M059J (cell line): ENCODE data around the gene FRMPD4. TPM values are rescaled to one million over a fixed set of nuclear protein-coding genes. Genes with fewer than 3 reads are reported as not detected.
A peak's percentile ranks its signal among the peaks of the same experiment; 100 is the strongest.
"Not testable (repeated sequence)": the region's sequence is repeated elsewhere in the genome, so short reads cannot be mapped to it uniquely, and the experiment has no call there.

ENCODE experiments used
- DNase-seq: peaks from one replicate; pipeline ENCODE4 v3.0.0-alpha.2; 2012; ENCODE audit warnings: low read depth
- total RNA-seq: library from RNA; depleted of rRNA; stranded (reverse); fragments of >200 nt; shearing (Covaris generic); gene quantifications from 2 replicates; pipeline ENCODE4 v1.2.3, GENCODE V29; 2014; rRNA removed

FRMPD4 gene
- total RNA-seq: 1.3 and 3.5 TPM in 2 replicates

DNA sequence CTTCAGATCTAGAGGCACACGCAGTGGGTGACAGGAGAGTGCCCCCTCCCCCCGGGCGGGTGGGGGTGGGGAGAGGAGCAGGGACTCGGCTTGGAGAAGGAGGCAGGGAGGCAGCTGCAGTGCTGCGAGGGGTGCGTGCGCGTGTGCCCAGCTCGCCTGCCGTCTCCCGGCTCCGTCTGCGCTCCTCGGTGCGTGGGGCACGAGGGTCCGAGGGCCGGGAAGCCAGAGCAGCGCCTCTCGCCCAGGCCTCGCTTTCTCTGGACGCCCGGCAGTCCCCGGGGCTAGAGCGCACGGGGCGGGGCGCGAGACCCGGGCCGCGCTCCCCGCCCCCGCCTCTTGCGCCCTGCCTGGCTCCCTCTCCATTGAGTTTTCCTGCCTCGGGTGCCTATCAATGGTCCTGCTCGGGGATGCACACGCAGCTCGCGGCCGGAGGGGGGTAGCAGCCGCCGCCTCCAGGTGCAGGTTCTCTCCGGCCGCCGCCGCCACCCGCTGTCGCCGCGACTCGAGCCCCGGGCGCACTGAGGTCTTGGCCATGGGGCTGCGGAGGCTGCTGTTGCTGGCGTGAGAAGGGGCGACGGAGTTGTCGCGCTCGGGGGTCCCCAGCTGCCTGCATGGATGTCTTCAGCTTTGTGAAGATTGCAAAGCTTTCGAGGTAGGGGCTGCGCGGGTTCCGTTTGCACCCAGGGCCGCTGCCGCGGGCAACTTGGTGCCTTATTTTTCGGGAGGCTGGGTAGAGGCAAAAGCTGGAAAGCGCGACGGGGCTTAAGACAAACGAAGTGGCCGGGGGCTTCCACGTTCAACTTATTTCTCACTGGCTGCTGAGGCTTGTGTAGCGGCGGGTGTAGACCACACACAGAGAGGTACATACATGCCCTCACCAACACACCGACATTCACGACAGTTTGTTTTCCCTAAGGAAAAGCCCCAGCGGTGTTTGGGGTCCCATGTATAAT, at the start of gene FRMPD4:
FRMPD4 (plus strand) TSS at position 113 of the 953 bp plus-strand sequence; CDS start at position 612, 499 bp downstream.
- DNase-seq: peak; percentile 69

GRCh38 chrX:12089740-12090139, 48.5 kb upstream of the FRMPD4 start:
- no peak for DNase-seq

DNA sequence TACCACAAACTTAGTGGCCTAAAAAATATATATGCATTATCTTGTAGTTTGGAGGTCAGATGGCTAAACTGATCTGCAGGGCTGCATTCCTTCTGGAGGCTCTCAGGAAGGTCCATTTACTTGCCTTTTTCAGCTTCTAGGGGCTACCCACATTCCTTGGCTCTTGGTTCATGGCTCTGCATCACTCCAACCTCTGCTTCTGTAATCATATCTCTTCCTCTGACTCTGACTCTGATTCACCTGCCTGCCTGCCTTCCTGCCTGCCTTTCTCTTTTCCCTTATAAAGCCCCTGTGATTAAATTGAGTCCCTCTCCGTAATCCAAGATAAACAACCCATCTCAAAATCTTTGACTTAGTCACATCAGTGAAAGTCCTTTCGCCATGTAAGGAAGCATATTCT, 25.0 kb upstream of the FRMPD4 start:
- peak; percentile 43 for DNase-seq

- peak; percentile 14 for DNase-seq
Measured at GRCh38 chrX:12115377-12115776, 22.9 kb upstream of the FRMPD4 start.

DNA sequence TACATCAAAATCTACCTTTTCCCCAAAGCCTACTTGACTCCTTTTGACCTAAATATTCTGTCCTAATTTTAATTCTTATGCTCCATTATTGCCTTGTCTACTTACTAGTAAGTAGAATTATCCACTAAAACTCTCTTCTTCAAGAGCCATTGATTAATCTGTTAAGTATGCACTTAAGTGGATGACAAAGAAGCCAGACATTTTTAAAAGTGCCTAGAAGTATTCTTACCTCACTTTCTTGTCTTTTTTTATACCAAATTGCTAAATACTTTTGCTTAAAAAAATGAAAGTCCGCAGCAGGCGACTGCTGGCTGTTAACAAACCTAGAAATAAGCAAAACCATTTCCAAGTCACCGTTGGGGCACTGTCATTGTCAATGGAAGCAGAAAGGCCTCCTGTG, 20.1 kb upstream of the FRMPD4 start:
- DNase-seq: peak; percentile 46

GRCh38 chrX:12128017-12128416, 10.3 kb upstream of the FRMPD4 start:
- no peak for DNase-seq

GRCh38 chrX:12137951-12138360, 317 bp upstream of the FRMPD4 start:
- peak; percentile 41 for DNase-seq

DNA sequence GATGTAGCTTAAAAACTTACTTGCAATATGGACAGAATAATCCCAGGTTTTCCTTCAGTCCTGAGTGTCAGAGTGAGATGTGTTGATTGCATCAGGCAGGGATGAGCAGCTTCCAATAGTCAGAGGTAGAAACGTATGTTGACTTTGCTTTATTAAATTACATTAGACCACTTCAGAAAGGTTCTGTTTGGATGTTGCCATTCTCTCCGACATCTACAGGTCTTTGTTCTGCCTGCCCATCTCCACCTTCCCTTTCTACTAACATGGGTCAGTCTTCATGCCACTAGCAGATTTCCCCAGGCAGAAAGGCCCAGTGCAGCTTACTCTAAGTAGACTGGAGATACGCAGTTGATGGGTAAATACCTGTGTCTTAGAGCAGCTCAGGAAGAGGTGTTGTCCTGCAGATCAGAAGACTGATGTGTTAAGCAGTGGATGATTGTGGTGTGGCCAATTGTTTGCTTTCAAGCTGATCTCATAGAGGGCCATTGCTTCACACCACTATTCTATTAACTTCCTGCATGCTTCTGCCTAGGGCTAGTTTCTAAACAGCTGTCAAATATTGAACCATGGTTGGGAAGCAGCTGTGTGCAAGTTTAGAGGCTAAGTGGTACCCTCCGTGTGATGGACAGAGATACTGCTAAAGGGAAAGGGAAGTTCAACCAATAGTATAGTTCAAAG, 1.8 kb downstream of the FRMPD4 start:
- DNase-seq: peak; percentile 42

DNA sequence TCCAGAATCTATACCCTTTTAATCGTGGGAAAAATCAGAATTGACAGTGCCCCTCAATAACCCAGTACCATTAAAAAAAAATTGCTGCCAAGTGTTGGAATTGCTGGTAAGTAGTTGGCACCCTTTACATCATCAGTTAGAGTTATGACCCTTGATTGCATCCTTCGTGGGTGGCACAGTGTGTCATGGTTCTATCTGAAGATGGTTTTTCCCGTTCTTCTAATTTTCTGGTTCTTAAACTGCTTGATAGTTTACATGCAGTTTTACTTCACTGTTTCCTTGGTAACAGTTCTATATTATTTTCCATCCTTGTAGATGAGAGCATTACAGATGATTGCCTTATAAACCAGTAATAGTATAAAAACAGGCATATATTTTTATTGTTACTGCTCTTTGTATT, 3.2 kb downstream of the FRMPD4 start:
- DNase-seq: no peak

DNA sequence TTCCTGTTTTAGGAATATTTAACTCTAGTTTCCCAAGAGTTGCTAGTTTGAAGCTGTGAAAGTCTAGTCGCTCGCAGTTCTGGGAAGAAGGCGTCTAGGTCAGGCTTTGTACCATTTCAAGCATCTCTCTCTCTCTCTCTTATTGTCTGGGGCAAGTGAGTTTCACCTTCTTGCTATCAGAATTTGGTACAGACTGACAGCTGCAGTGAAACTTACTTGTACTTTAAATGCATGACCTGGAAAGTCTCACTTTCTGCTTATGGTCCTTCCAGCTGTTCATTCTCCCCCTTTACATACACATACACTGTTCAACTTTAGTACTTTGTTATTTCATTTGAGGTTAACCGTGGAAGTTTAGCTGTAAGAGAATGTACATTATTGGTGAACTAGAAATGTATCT, 4.4 kb downstream of the FRMPD4 start:
- DNase-seq: no peak

DNA sequence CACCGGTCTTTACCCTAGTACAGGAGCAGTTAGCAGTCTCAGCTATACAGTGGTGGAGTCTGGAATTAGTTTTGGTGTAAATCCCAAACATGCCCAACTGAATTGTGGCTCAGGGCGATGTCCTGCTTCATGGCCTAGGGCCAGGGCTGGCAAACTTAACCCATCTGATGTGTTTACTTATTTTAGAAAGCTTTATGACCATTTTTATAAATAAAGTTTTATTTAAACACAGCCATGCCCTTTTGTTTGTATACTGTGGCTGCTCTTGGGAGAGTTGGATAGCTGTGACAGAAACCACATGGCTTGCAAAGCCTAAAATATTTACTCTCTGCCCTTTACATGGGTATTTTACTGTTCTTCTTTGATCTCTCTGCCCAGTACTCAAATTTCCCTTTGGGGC, 7.1 kb downstream of the FRMPD4 start:
- no peak for DNase-seq

GRCh38 chrX:12149670-12150407, 11.6 kb downstream of the FRMPD4 start:
- peak; percentile 41 for DNase-seq

- DNase-seq: no peak
Measured at GRCh38 chrX:12153317-12153716, 15.0 kb downstream of the FRMPD4 start.

DNA sequence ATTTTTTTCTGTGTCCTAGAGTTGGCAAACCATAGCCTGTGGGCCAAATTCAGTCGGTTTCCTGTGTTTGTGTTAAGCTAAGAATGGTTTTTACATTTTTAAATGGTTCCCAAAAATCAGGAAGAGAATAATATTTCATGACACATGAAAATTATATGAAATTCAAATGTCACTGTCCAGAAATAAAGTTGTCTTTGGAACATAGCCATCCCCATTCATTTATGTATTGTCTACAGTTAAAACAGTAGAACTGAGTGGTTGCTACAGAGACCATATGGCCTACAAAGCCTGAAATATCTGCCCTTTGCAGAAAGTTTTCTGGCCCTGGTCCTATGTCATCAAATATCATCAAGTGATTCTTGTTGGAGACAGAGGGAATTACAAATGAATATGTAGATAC, 15.5 kb downstream of the FRMPD4 start:
- DNase-seq: no peak

DNA sequence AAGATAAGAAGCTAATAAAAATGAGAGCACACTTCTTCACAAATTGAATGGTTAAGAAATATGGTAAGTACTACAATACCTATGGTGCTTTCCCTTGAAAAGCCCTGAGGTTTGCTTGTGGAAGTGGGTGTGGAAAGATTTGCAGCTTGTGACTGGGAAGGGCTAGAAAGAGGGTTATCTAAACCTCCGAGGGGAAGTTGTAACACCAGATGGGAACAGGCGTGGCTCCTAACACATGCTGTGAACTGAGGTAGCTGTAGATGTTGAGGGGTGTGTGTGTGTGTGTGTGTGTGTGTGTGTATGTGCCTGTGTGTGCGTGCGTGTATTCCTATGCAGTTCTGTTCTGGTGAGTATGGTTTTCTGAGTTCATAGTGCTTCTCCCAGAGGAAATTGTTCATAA, 21.5 kb downstream of the FRMPD4 start:
- DNase-seq: no peak

DNA sequence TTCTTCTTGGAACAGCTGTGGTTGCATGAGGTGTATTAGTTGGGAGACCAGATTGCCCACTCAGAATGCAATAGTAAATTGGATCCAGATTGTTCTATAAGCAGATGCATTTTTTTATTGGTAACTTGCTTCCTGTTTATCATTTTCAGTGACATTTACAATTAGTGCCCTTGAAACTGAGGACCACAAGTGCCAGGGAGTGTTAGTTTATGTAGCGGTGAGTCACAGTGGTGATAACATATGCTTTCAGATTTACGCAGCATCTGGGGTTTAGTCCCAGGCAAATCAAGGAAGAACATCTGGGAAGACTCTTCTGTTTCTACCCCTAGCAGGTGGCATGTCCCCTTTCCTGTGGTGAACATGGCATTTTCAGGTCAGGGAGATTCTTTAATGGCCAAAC, 24.1 kb downstream of the FRMPD4 start:
- DNase-seq: peak; percentile 40

DNA sequence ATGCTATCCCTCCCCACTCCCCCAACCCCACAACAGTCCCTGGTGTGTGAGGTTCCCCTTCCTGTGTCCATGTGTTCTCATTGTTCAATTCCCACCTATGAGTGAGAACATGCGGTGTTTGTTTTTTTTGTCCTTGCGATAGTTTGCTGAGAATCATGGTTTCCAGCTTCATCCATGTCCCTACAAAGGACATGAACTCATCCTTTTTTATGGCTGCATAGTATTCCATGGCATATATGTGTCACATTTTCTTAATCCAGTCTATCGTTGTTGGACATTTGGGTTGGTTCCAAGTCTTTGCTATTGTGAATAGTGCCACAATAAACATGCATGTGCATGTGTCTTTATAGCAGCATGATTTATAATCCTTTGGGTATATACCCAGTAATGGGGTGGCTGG, 25.9 kb downstream of the FRMPD4 start:
- not testable (repeated sequence) for DNase-seq

DNA sequence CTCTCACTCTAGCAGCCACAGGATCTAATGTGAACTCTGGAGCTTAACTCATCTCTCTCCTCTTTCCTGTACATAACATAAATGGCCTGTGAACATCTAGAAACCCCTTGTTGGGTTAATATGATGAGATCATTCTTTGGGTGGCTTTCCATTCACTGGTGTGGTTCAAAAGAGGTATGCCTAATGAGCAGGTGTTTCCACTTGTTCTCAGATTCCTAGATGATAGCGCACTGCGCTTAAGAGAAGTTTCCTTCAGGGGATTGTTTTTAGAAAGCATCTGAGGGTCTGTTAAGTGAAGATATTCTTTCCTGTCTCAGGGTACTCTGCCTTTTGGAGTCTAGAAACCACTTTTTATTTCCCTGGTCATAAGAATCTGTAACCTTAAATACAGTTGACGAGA, 32.5 kb downstream of the FRMPD4 start:
- no peak for DNase-seq

- DNase-seq: peak; percentile 75
Measured at GRCh38 chrX:12174358-12174757, 36.1 kb downstream of the FRMPD4 start.

GRCh38 chrX:12197030-12197429, 58.8 kb downstream of the FRMPD4 start:
- DNase-seq: no peak

GRCh38 chrX:12206413-12206812, 68.1 kb downstream of the FRMPD4 start:
- no peak for DNase-seq

- peak; percentile 89 for DNase-seq
Measured at GRCh38 chrX:12210196-12210815, 72.0 kb downstream of the FRMPD4 start.
